ENCODE data around the gene FAM107B.
"Not testable (repeated sequence)": the region's sequence is repeated elsewhere in the genome, so short reads cannot be mapped to it uniquely, and the experiment has no call there.

The FAM107B gene

DNA sequence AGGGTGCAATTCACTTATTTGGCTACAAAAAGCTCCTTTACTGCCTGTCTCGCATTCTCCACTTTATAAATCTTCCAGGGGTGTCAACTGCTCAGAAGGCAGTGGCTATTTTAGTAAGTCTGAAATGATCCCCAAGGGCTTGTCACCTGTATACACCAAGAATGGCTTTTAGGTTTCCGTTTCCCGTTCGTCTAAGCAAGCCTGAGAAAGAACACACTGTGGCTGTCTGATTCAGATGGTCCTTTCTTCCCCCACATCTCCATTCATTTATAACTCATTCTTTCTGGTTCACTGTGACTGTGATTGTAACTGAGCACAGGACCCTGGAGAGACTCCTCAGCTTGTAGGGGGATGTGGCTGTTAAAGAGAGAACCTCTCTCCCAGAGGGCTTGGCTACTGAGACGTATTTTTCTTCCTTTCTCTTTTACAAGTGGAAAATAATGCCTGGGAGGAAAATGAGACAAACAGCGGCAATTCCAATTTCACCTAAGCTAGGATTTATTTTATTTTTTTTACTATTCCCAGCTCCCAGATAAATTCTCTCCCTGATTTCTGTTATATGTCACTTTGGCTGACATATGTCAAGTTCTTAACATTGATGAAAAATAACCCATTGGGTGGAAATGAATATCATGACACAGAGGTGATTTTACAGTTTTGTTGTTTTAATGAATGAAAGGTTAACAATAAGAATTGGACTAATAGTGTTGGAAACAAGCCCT is 129.3 kb downstream of the FAM107B start:
- DNase-seq (ENCODE audit: insufficient read length, low spot score) (no peak), FAIRE-seq (no peak)

DNA sequence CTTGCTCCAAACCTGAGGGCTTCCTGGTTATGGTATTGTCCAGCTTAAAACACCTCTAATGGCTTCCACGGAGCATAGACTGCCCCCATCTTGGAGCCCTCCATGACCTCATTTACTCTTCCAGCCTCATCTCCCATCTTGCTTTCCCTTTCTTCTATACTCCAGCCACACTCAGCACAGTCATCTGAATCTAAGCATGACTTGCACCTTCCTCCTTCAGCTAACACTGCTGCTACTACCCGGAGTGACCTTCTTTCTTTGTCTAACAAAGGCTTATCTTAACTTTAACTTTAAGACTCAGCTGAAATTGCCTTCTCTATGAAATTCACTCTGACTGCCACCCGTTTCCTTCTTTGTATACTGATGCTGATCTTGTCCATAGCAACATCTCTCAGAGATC is 135.1 kb downstream of the FAM107B start:
- no peak for FAIRE-seq
- no peak for DNase-seq (ENCODE audit: insufficient read length, low spot score)

DNA sequence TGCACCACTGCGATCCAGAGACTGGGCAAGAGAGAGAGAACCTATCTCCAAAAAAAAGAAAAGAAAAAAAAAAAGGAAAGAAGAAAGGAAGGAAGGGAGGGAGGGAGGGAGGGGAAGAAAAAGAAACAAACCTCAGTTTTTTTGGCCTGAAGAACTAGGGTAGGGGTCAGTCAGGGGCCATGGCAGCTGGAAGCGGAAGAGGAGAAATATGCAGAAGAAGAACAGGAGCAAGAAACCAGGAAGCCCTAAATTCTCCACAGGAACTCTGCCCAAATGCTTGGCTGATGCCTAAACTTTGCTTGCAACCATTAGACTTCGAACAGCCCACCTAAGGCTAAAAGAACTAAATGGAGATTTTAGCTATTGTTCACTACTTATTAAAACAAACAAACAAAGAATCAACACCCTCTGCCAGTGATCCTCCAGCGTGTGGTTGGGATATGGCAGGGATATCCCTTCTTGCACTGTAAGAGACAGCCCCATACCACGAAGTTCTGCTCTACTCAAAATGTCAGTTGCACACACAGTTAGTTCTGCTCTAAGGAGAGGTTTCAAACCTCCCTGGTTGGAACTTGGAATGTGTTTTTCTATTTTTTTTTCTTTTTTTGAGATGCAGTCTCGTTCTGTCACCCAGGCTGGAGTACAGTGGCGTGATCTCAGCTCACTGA is 139.5 kb downstream of the FAM107B start:
- DNase-seq (ENCODE audit: insufficient read length, low spot score) (no peak), FAIRE-seq (no peak)

DNA sequence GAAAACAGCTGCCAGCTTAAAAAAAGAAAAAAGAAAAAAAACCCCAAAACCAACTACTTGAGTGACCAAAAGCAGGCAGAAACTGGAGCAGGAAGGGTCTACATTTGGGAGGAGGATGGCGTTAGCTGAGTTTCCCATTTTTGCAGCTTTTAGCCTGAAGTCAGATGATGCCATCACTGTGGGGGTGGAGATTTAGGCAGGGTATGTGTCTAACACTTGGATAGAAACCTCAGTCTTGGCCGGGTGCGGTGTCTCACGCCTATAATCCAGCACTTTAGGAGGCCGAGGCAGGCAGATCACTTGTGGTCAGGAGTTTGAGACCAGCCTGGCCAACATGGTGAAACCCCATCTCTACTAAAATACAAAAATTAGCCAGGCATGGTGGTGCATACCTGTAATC is 140.1 kb downstream of the FAM107B start:
- not testable (repeated sequence) for DNase-seq (ENCODE audit: insufficient read length, low spot score); FAIRE-seq

DNA sequence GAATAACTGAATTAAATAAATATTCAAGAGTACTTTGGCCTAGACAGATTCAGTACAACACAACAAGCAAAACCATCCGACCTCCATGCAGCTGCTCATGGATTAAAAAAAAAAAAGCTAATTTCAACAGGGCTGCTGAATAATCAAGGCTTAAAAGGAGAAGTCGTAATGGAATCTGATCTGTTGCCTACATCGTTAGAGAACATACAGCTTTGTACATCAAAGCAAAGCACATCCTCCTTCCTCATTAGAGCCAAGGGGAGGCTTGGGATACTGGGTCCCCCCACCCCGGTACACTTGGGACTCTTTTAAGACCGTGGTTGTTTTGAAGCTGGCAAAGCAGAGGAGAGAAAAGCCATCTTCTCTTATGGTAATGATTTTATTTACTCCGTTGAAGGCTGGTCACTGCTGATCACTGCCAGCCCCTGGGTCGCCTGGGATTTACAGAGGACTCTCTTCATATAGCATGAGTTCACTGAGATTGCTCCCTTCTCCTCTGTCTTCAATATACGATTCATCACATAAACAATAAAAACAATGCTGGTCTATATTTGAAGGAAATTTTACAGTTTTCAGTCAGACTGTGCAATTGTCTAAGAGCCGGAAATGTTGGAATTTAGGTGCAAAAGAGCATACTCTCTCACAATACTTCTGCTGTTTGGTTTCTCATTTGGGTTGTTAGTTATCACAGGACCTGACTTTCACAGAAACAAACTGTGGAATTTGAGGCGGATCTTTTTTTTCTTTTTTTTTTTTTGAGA is 148.8 kb downstream of the FAM107B start:
- FAIRE-seq (no peak), DNase-seq (ENCODE audit: insufficient read length, low spot score) (no peak)

DNA sequence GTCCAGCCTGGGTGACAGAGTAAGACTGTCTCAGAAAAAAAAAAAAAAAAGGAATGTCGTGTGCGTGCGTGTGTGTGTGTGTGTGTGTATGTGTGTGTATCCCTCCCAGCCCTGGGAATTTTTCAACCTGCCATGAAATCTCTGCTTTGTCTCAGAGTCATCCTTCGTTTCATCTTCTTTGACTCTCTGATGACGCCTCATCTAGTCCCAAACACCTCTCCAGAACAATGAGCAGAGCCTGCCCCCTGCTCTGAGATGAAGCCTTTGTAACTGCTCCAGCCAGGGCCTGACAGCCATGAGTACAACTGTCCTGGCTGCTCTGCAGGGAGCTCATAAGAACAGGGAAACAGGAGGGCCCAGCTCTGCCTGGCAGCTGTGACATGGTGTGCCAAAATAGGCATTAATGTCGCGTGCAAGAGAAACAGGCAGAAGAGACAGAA is 149.5 kb downstream of the FAM107B start:
- DNase-seq (ENCODE audit: insufficient read length, low spot score) = no peak
- FAIRE-seq = no peak

DNA sequence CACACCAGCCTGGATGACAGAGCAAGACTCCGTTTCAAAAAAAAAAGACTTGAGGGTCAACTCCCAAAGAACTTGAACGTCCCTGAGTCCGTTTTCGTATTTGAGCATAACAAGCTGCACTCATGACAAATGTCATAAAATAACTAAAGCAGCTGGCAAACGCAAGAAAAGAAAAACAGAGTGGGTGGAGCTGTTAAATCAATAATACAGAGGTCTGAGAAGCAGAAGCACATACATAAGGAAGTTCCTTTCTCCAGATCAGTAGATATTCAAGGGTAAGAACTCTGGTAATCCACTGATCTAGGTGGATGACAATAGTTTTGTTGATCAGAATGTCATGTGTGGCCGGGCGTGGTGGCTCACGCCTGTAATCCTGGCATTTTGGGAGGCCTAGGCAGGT is 150.1 kb downstream of the FAM107B start:
- FAIRE-seq (no peak), DNase-seq (ENCODE audit: insufficient read length, low spot score) (no peak)

DNA sequence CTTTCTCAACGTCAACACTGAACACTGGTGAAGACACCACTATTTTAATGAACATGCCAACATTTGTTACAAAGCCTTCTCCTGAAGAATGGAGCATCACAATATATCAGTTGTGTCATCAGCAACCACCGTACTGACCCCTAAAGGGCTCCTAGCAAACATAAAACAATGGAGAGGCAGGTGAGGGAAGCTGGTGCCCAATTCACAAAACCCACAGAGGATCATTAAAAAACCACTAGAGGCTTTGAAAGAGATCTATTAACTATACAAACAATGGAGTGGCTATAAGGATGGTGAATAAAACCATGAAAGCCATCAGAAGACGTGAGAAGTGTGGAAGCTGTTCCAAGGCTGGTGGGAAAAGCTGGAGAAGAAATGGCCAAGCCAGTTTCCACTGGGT is 150.8 kb downstream of the FAM107B start:
- no peak for DNase-seq (ENCODE audit: insufficient read length, low spot score)
- FAIRE-seq = no peak

DNA sequence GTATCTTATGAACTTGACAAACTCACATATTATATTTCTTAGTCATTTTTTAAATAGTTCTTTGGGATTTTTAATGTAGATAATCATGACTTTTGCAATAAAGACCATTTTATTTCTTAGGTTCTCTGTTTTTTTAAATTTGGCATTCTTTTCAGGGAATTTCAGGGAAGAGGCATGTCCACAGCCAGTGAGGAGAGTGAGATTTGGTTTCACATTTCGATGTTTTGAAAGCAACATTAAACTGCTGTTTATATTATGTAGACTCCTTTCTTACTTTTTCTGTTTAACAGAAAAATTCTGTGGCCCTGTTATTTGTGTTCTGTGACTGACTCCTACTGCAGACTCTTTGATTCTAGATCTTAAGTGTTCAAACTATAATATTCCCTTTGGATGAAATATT is 153.7 kb downstream of the FAM107B start:
- FAIRE-seq = no peak
- DNase-seq (ENCODE audit: insufficient read length, low spot score) = no peak

DNA sequence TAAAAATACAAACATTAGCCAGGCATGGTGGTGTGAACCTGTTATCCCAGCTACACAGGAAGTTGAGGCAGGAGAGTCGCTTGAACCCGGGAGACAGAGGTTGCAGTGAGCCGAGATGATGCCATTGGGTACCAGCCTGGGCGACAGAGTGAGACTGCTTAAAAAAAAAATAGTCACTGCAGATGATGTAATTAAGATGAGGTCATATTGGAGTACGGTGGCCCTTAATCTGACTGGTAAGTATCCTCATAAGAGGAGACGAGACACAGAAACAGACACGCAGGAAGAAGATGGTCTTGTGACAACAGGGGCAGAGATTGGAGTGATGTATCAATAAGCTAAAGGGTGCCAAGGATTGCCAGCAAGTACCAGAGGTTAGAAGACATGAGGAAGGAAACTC is 156.0 kb downstream of the FAM107B start:
- DNase-seq (ENCODE audit: insufficient read length, low spot score) (no peak), FAIRE-seq (no peak)

DNA sequence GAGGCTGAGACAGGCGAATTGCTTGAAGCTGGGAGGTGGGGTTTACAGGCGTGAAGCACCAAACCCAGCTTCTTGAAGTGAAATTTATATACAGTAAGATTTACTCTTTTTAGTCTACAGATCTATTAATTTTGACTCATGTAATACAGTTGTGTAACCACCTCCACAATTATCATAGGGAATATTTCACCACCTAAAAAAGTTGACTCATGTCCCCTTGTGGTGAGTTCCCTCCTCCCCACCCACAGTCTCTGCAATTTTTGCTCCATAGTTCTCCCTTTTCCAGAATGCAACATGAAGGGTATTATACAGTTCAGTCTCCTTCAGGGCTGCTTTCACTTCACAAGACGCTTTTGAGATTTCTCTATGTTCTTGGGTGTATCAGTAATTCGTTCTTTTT is 156.8 kb downstream of the FAM107B start:
- FAIRE-seq (no peak), DNase-seq (ENCODE audit: insufficient read length, low spot score) (no peak)

DNA sequence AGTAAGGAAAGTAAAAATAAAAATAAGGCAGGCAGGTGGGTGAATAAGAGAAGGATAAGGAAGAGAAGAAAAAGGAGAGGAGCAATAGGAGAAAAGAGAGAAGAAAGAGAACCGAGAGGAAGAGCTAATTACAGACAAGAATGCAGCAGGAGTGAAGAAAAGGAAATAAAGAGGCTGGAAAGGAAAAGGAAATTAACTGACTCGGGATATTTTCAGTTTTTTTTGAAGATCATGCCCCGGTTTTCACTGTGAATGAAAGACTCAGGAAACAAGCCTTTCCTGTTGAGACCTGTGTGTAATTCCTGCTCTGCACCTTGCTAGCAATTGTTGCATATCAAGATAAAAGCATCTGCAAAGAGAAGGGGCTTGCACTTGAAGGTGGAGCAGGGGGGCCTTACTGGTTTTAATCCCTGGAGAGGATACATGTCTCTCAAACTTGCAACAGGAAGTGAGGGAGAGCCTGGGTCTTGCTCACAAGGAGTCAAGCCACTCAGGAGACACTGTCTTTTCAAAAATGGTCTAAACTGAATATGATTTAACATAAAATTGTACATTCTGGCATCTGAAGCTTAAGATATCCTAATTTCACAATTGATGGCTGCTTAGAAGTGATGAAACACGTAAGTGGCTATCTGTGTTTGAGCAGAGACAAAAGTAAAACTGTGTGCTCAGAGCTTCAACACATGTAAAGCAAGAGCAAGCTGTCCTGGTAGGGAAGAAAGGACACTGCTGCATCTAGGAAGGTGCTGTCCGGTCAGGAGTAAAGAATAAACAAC is 157.6 kb downstream of the FAM107B start:
- FAIRE-seq (no peak), DNase-seq (ENCODE audit: insufficient read length, low spot score) (no peak)

DNA sequence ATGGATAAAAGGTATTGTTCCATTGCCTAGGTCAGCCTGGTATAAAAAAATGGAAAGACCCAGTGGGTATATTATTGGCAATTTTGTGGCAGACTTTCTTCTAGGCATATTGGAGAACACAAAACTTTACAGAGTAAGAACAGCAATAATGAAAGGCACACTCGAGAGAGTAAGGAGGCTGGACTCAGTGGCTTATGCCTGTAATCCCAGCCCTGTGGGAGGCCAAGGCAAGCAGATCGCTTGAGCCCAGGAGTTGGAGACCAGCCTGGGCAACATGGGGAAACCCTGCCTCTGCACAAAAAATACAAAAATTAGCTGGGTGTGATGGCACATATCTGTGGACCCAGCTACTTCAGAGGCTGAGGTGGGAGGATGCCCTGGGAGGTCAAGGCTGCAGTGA is 158.2 kb downstream of the FAM107B start:
- no peak for FAIRE-seq
- DNase-seq (ENCODE audit: insufficient read length, low spot score) = no peak

DNA sequence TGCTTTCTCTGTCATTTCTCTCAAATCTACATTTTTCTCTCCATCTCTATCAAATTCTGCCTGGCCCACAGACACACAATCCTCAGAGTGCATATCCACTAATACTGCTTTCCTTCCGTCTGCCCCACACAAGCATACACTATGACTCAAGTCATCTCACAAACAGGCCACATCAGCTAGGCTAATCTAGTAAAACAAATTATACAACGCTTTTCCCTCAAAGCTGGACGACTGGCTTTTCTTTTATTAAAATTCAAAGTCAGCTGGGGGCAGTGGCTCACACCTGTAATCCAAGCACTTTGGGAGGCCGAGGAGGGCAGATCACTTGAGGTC is 161.1 kb downstream of the FAM107B start:
- FAIRE-seq (no peak), DNase-seq (ENCODE audit: insufficient read length, low spot score) (no peak)

DNA sequence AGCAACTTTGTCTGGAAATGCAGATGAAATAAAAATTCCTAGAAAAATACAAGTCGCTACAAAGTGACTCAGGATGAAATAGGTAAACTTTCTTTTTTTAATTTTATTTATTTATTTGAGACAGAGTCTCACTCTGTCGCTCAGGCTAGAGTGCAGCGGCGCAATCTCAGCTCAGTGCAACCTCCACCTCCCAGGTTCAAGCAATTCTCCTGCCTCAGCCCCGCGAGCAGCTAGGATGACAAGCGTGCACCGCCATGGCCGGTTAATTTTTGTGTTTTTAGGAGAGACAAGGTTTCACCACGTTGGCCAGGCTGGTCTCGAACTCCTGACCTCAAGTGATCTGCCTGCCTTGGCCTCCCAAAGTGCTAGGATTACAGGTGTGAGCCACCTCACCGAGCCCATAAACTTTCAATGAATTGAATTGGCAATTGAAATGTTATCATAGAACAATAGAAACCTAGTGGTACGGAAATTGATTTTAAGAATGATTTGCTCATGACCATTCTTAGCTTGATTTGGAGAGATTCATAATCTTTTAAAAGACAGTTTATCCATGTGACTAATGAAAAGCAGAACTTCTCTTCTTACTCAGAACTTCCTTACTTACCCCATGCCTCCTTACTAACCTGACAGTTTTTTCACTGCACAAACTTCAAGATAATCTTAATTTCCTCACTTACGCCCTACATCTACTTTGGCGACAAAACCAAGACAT is 161.7 kb downstream of the FAM107B start:
- no peak for DNase-seq (ENCODE audit: insufficient read length, low spot score)
- FAIRE-seq = no peak

DNA sequence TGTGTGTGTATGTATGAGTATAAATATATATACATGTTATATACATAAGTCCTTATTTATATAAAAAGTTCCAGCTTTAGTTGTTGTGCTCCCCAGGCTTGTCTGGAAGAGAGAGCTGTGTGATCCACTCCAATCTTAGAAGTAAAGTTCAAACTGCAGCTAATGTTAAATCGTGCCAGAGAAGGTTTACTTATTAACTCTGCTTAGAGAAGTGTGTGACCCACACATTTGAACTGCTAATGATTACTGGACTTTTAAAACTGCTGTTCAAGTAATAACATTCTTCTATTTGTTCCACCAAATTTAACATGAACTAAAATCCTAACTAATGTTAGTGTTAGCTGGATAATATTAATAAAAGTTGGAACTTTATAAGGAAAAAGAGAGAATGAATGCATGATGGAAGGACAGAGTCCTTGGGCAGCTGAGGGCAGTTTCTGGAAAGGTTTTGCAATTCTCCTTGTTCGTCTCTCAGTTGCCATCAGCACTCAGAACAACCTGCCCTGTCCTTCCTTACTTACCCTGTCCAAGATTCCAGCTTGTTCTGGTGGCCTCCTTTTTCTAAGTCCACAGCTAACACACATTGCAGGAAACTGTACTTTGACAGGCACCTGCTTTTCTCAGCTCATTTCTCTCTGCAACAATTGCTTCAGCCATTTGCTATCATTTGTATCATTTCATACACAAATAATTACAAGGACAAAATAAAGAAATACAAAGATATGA is 162.6 kb downstream of the FAM107B start:
- no peak for DNase-seq (ENCODE audit: insufficient read length, low spot score)
- FAIRE-seq = no peak

DNA sequence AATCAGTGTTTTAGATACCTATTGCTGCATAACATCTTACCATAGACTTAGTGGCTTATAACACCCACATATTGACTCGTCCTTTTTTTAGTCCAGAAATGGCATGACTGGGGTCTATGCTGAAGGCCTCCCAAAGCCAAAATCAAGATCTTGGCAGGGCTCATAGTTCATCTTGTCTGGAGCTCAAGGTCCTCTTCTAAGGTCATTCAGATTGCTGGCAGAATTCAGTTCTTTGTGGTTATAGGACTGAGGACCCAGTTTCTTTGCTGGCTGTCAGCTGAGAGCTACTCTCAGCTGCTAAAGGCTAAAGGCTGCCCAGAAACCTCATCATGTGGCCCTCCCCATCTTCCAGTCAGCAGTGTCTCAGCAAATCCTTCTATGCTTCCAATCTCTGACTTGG is 165.5 kb downstream of the FAM107B start:
- DNase-seq (ENCODE audit: insufficient read length, low spot score) (no peak), FAIRE-seq (no peak)

DNA sequence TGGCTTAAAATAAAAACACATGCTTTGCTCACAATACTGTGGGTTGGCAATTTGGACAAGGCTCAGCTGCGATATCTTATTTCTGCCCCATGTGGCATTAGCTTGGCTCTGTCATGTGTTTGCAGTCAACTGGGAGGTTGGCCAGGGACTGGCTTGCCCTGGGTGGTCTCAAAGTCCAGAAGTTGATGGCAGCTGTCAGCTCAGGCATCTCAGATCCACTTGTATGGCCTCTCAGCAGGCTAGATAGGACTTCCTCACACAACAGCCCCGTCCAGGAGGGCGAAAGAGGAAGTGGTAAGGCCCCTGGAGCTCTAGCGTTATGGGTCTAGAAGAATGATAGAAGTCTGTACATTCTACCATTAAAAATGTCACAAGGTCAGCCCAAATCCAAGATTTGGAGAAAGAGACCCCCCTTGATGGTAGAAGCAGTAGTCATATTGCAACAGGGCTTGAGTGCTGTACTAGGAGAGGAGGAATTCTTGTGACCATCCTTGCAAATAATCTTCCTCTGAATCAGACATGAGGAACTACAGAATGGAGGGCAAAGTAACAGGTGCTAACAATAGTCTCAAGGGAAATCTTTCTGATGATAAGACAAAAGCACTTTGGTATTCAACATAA is 166.2 kb downstream of the FAM107B start:
- FAIRE-seq (no peak), DNase-seq (ENCODE audit: insufficient read length, low spot score) (no peak)

DNA sequence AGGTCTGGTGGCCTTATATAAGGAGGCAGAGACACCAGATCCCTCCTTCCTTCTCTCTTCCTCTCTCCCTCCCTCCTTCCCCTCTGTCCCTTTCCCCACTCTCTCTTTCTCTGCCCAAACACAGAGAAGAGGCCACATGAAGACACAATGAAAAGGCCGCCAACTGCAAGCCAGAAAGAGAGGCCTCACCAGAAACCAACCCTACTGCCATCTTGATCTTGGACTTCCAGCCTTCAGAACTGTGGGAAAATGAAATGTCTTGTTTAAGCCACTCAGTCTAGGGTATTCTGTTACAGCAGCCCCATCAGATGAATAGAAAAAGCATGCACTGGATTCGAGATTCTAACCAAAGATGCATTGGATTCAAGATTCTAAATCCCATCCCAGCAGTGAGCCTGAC is 168.1 kb downstream of the FAM107B start:
- FAIRE-seq (no peak), DNase-seq (ENCODE audit: insufficient read length, low spot score) (no peak)
